Lung (tissue), 12 donors: Measurements from ENCODE around the gene GSTM5. TPM values are rescaled to one million over a fixed set of nuclear protein-coding genes. Genes with fewer than 3 reads are reported as not detected.

Source experiments
- ATAC-seq: fragments of 200-7000 bp; cut with Tn5 transposase; one replicate; pipeline ENCODE4 v1.9.1; 2020; ENCODE audit warnings: moderate number of reproducible peaks; ENCODE audit not compliant: insufficient read depth, low FRiP score
- DNase-seq, 3 donors: peaks; one replicate each; pipeline ENCODE4 v3.0.0-alpha.2; 2013 to 2017
- H3K27ac ChIP-seq, 2 donors: one replicate each; pipeline ENCODE4 v1.5.1; 2013; ENCODE audit warnings: mild to moderate bottlenecking in 2 of 2, moderate library complexity in 2 of 2, control low read depth in 1 of 2, inconsistent platforms in 1 of 2, low read depth in 1 of 2, low read length in 1 of 2
- H3K27me3 ChIP-seq, 3 donors: one replicate each; pipeline ENCODE4 v1.5.1; 2013; ENCODE audit warnings: low read length in 2 of 3; ENCODE audit not compliant: control insufficient read depth in 3 of 3, insufficient read depth in 3 of 3
- H3K36me3 ChIP-seq, 4 donors: one replicate each; pipeline ENCODE4 v1.5.1; 2013; ENCODE audit warnings: low read length in 4 of 4, mild to moderate bottlenecking in 1 of 4, moderate library complexity in 1 of 4; ENCODE audit not compliant: control insufficient read depth in 4 of 4, insufficient read depth in 4 of 4
- H3K4me1 ChIP-seq, 5 donors: one replicate each; pipeline ENCODE4 v1.5.1; 2013; ENCODE audit warnings: low read length in 5 of 5, mild to moderate bottlenecking in 2 of 5, moderate library complexity in 1 of 5; ENCODE audit not compliant: control insufficient read depth in 5 of 5, insufficient read depth in 5 of 5
- H3K4me3 ChIP-seq: one replicate; pipeline ENCODE4 v1.5.1; 2013; ENCODE audit warnings: mild to moderate bottlenecking, control low read depth, moderate library complexity
- H3K9ac ChIP-seq, 2 donors: one replicate each; pipeline ENCODE4 v1.5.1; 2013; ENCODE audit warnings: low read length in 2 of 2, control low read depth in 1 of 2; ENCODE audit not compliant: insufficient read depth in 1 of 2
- H3K9me3 ChIP-seq, 4 donors: one replicate each; pipeline ENCODE4 v1.5.1; 2013; ENCODE audit warnings: low read length in 3 of 4, mild to moderate bottlenecking in 1 of 4, moderate library complexity in 1 of 4; ENCODE audit not compliant: control insufficient read depth in 4 of 4, insufficient read depth in 3 of 4
- CTCF ChIP-seq: IDR thresholded peaks from 2 replicates; pipeline ENCODE4 v1.5.1; 2012; ENCODE audit warnings: mild to moderate bottlenecking; ENCODE audit errors: control extremely low read depth, extremely low read depth
- WGBS, 2 donors: extraction: QIAGEN DNeasy Blood & Tissue Kit; methylation state at CpG; one replicate each; pipeline ENCODE4 v1.1.7; 2013; 5-methylcytosine and 5-hydroxymethylcytosine counted together
- polyA plus RNA-seq, 2 donors: library from polyadenylated mRNA; stranded (reverse); fragments of 200-250 nt; gene quantifications; one replicate each; pipeline ENCODE4 v1.2.1, GENCODE V29; 2013
- total RNA-seq, 2 donors: library from RNA; depleted of rRNA in 1 of 2; stranded (reverse); fragments of >200 nt in 1 of 2; gene quantifications; one replicate each; pipeline ENCODE4 v1.2.1, GENCODE V29; 2014 to 2021
- donor health status: control.
- donor health status: control.
- donor health status: Bipolar disorder and iron deficiency.
- donor health status: healthy.
- donor health status: DM: yes; HTN: yes; CAD: no.

The GSTM5 gene
- total and polyA plus RNA-seq, 4 donors = 2.9 to 23.7 (median 7.0) TPM

- no peaks in the 10 kb centered on the region for H3K27me3 ChIP-seq
- no peaks in the 10 kb centered on the region for H3K9me3 ChIP-seq
- ATAC-seq (no peak), DNase-seq (no peak)
- H3K36me3 ChIP-seq = peaks cover 0 to 2% (median 0%) of the 10 kb centered on the region in 4 donors
- no peak for TF ChIP-seq CTCF
- peaks cover 0 to 3% (median 0%) of the 10 kb centered on the region in 5 donors for H3K4me1 ChIP-seq
- 57 to 71% methylated on average over 3 of the region's 3 CpGs for WGBS, 2 donors
- no peak overlapping the region for H3K9ac ChIP-seq
- H3K4me3 ChIP-seq = no peak overlapping the region
- H3K27ac ChIP-seq = no peak overlapping the region
Observed at GRCh38 chr1:109716570-109717090, 4.6 kb downstream of the GSTM5 start.

- Histone ChIP-seq H3K4me3 (no peak overlapping the region), H3K4me1 (peaks cover 0 to 3% (median 0%) of the 10 kb centered on the region in 5 donors), H3K9me3 (no peaks in the 10 kb centered on the region), H3K36me3 (peaks cover 0 to 2% (median 0%) of the 10 kb centered on the region in 4 donors), H3K27ac (no peak overlapping the region), H3K9ac (no peak overlapping the region), H3K27me3 (no peaks in the 10 kb centered on the region)
- 86 to 94% methylated on average over 5 of the region's 5 CpGs for WGBS, 2 donors
- no peak for TF ChIP-seq CTCF
- ATAC-seq = no peak
- DNase-seq = no peak
Observed at GRCh38 chr1:109717729-109718128, 5.7 kb downstream of the GSTM5 start.

- Histone ChIP-seq H3K4me1 (peaks cover 0 to 3% (median 0%) of the 10 kb centered on the region in 5 donors), H3K4me3 (no peak overlapping the region), H3K27me3 (no peaks in the 10 kb centered on the region), H3K9ac (no peak overlapping the region), H3K9me3 (no peaks in the 10 kb centered on the region), H3K36me3 (peaks cover 0 to 2% (median 0%) of the 10 kb centered on the region in 4 donors), H3K27ac (no peak overlapping the region)
- ATAC-seq (no peak), DNase-seq (no peak)
- WGBS, 2 donors = 88 to 94% methylated on average over 2 of the region's 2 CpGs
- no peak for TF ChIP-seq CTCF
Observed at GRCh38 chr1:109718495-109718894, 6.4 kb downstream of the GSTM5 start.

GRCh38 chr1:109719337-109719837, 7.3 kb downstream of the GSTM5 start:
- peaks cover 0 to 2% (median 0%) of the 10 kb centered on the region in 4 donors for H3K36me3 ChIP-seq
- no peak for TF ChIP-seq CTCF
- no peaks in the 10 kb centered on the region for H3K9me3 ChIP-seq
- no peak overlapping the region for H3K4me3 ChIP-seq
- WGBS, 2 donors = 68 to 78% methylated on average over 5 of the region's 5 CpGs
- no peak overlapping the region for H3K9ac ChIP-seq
- DNase-seq = no peak
- no peaks in the 10 kb centered on the region for H3K27me3 ChIP-seq
- no peak for ATAC-seq
- no peak overlapping the region for H3K27ac ChIP-seq
- peaks cover 0 to 3% (median 0%) of the 10 kb centered on the region in 5 donors for H3K4me1 ChIP-seq
